Smooth muscle cell (in vitro differentiated cells): ENCODE results near the gene RNF41. TPM values are rescaled to one million over a fixed set of nuclear protein-coding genes. Genes with fewer than 3 reads are reported as not detected.
A peak's percentile ranks its signal among the peaks of the same experiment; 100 is the strongest.

Source experiments
- DNase-seq: peaks from one replicate; lab custom pipeline; 2025; ENCODE audit not compliant: unreplicated experiment; lab: John Stamatoyannopoulos, UW
- H2AFZ ChIP-seq: fragments of 200-600 bp; sonication (generic); 2 replicates; pipeline ENCODE4 v1.6.0; 2016; ENCODE audit warnings: antibody characterized with exemption, low read depth, mild to moderate bottlenecking
- H3F3A ChIP-seq: fragments of 200-600 bp; sonication (generic); 2 replicates; pipeline ENCODE4 v1.6.0; 2017; ENCODE audit warnings: antibody characterized with exemption, low read depth
- H3K27ac ChIP-seq: fragments of 200-600 bp; sonication (generic); 2 replicates; pipeline ENCODE4 v1.5.1; 2016; ENCODE audit warnings: low read depth, mild to moderate bottlenecking
- H3K27me3 ChIP-seq: fragments of 200-600 bp; sonication (generic); 2 replicates; pipeline ENCODE4 v1.6.1; 2016; ENCODE audit warnings: low read depth, mild to moderate bottlenecking
- H3K36me3 ChIP-seq: fragments of 200-600 bp; sonication (generic); 2 replicates; pipeline ENCODE4 v1.5.1; 2016; ENCODE audit warnings: low read depth
- H3K4me1 ChIP-seq: fragments of 200-600 bp; sonication (generic); 2 replicates; pipeline ENCODE4 v1.5.1; 2016; ENCODE audit warnings: low read depth
- H3K4me2 ChIP-seq: fragments of 200-600 bp; sonication (generic); 2 replicates; pipeline ENCODE4 v1.6.0; 2016; ENCODE audit warnings: mild to moderate bottlenecking
- H3K4me3 ChIP-seq: fragments of 200-600 bp; sonication (generic); 2 replicates; pipeline ENCODE4 v1.5.1; 2016; ENCODE audit warnings: mild to moderate bottlenecking
- H3K79me2 ChIP-seq: fragments of 200-600 bp; sonication (generic); 2 replicates; pipeline ENCODE4 v1.6.0; 2016; ENCODE audit warnings: low read depth, mild to moderate bottlenecking
- H3K9ac ChIP-seq: fragments of 200-600 bp; sonication (generic); 2 replicates; pipeline ENCODE4 v1.6.0; 2016; ENCODE audit warnings: low read depth
- H3K9me3 ChIP-seq: fragments of 200-600 bp; sonication (generic); replicated peaks from 2 replicates; pipeline ENCODE4 v1.5.1; 2016; ENCODE audit warnings: low read depth
- H4K20me1 ChIP-seq: fragments of 200-600 bp; sonication (generic); 2 replicates; pipeline ENCODE4 v1.6.0; 2016; ENCODE audit warnings: low read depth
- CTCF ChIP-seq: fragments of 200-600 bp; sonication (generic); IDR thresholded peaks from 2 replicates; pipeline ENCODE4 v1.5.1; 2017; ENCODE audit warnings: borderline replicate concordance, mild to moderate bottlenecking, antibody characterized with exemption; ENCODE audit not compliant: insufficient read depth, poor library complexity, severe bottlenecking
- WGBS: methylation state at CpG from one replicate; pipeline ENCODE4 v1.1.7; 2016; ENCODE audit warnings: low lambda C conversion rate; 5-methylcytosine and 5-hydroxymethylcytosine counted together
- polyA plus RNA-seq: library from polyadenylated mRNA; unstranded; fragments of >200 nt; fragmentation: Nextera tagmentation; extraction: Ambion mirVana; gene quantifications from 2 replicates; pipeline ENCODE4 v1.2.1, GENCODE V29; 2016
- total RNA-seq: library from RNA; depleted of rRNA; stranded (reverse); fragments of >200 nt; gene quantifications from 2 replicates; pipeline ENCODE4 v1.2.3, GENCODE V29; 2014

The RNF41 gene
- total and polyA plus RNA-seq, 2 experiments from 2014 or later: 19.4 to 46.1 TPM

DNA sequence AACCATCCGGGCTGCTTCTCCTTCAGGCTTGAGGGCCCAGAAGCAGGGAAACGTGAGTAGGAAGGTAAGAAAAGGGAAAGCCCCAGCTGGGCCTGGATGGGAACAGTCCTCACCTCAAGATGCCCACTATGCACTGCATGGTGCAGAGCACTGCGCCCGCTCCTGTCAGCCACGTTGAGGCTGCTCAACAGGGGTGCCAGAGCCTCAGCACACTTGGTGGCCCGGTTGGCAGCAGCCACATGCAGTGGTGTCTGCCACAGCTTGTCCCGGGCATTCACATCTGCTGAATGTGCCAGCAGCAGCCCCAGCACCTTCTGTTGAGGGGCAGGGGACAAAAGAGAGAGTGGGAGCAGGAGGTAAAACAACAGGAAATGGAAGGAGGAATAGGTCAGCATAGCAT is 33.9 kb upstream of the RNF41 start:
- Histone ChIP-seq H3K4me1 (peaks cover 19% of the 10 kb centered on the region), H3K27me3 (no peaks in the 10 kb centered on the region), H3K9me3 (no peaks in the 10 kb centered on the region), H4K20me1 (peaks cover 50% of the 10 kb centered on the region), H3K4me2 (no peak overlapping the region), H2AFZ (no peak overlapping the region), H3K36me3 (peaks cover 17% of the 10 kb centered on the region), H3K9ac (no peak overlapping the region), H3F3A (peaks cover 15% of the 10 kb centered on the region), H3K27ac (peak overlapping the region; percentile 68), H3K4me3 (no peak overlapping the region), H3K79me2 (peaks cover 29% of the 10 kb centered on the region)
- DNase-seq: no peak
- TF ChIP-seq CTCF: no peak
- WGBS: 95% methylated on average over 7 of the region's 7 CpGs

DNA sequence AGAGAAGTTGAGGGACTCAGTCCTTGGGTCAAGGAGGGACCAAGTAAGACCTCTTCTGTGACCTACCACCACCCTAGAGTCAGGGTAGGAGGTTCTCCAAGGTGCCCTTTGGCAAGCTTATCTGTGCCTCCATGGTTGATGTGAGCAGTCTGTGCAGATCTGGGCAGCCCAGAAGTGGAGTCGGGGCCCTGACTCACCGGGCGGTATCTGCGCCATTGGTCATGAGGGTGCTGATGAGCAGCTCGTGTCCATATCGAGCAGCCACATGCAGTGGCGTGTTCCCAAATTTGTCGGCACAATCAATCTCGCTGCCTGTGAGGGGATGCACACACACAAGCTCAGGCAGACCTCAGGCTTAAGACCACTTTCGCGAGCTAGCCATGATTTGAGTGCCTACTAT is 31.4 kb upstream of the RNF41 start:
- DNase-seq: no peak
- peaks cover 6% of the 10 kb centered on the region for H3F3A ChIP-seq
- no peak overlapping the region for H3K4me3 ChIP-seq
- peaks cover 17% of the 10 kb centered on the region for H3K36me3 ChIP-seq
- 97% methylated on average over 11 of the region's 11 CpGs for WGBS
- H3K79me2 ChIP-seq: peaks cover 28% of the 10 kb centered on the region
- no peak overlapping the region for H2AFZ ChIP-seq
- H3K27ac ChIP-seq: no peak overlapping the region
- peaks cover 14% of the 10 kb centered on the region for H3K4me1 ChIP-seq
- TF ChIP-seq CTCF: no peak
- H3K9me3 ChIP-seq: no peaks in the 10 kb centered on the region
- H3K9ac ChIP-seq: no peak overlapping the region
- no peaks in the 10 kb centered on the region for H3K27me3 ChIP-seq
- H3K4me2 ChIP-seq: no peak overlapping the region
- peaks cover 59% of the 10 kb centered on the region for H4K20me1 ChIP-seq

DNA sequence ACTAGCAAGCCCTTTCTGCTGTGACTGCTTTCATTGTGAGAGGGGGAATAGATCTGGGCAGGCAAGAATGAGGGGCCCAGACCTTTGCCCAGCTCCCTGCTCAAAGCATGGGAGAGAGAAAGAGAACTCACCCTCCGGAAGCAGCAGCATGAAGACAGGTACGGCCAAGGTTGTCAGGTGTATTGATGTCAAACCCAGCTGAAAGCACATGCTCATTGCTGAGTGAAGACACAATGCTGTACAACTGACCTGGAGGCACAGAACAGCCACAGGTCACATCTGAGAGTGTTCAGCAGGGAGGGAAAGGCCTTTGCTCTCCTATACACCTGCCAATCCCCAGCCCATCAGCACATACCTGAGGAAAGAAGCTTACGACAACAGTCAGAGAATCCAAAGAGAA is 30.9 kb upstream of the RNF41 start:
- WGBS: 96% methylated on average over 3 of the region's 3 CpGs
- Histone ChIP-seq H3F3A (peaks cover 4% of the 10 kb centered on the region), H3K27me3 (no peaks in the 10 kb centered on the region), H3K36me3 (peaks cover 17% of the 10 kb centered on the region), H3K79me2 (peaks cover 24% of the 10 kb centered on the region), H3K4me3 (no peak overlapping the region), H3K9me3 (no peaks in the 10 kb centered on the region), H3K9ac (no peak overlapping the region), H4K20me1 (peaks cover 63% of the 10 kb centered on the region), H2AFZ (no peak overlapping the region), H3K4me2 (no peak overlapping the region), H3K27ac (no peak overlapping the region), H3K4me1 (peaks cover 14% of the 10 kb centered on the region)
- no peak for TF ChIP-seq CTCF
- DNase-seq: no peak

- Histone ChIP-seq H3K4me2 (no peak overlapping the region), H3K79me2 (no peaks in the 10 kb centered on the region), H4K20me1 (peaks cover 44% of the 10 kb centered on the region), H3K27me3 (no peaks in the 10 kb centered on the region), H3K4me3 (no peak overlapping the region), H3K27ac (no peak overlapping the region), H3K9ac (no peak overlapping the region), H3F3A (no peaks in the 10 kb centered on the region), H3K4me1 (no peaks in the 10 kb centered on the region), H3K9me3 (no peaks in the 10 kb centered on the region), H3K36me3 (peaks cover 19% of the 10 kb centered on the region), H2AFZ (no peak overlapping the region)
- WGBS: 99% methylated on average over 8 of the region's 8 CpGs
- DNase-seq: no peak
- TF ChIP-seq CTCF: no peak
These were observed 27.0 kb upstream of the RNF41 start for GRCh38 chr12:56248711-56249110.
